HepG2 (cell line): ENCODE results near the gene TMEM255B. TPM values are rescaled to one million over a fixed set of nuclear protein-coding genes. Genes with fewer than 3 reads are reported as not detected.

Source experiments
- ATAC-seq: fragments of 200-7000 bp; cut with Tn5 transposase; 3 replicates; pipeline ENCODE4 v1.9.1; 2020; ENCODE audit warnings: mild to moderate bottlenecking, moderate library complexity
- BruUV-seq: library from RNA; stranded (reverse); fragments of 400-500 nt; replicated peaks from 2 replicates; lab custom pipeline; 2021; lab: Mats Ljungman, UMichigan
- CTCF ChIA-PET: fragments of 300-600 bp; formaldehyde crosslinking; extraction: SDS; loops from one replicate; lab custom pipeline; 2021; ENCODE audit warnings: low total read pairs, inconsistent platforms, low intra/inter-chr PET ratio; lab: Yijun Ruan, JAX
- POLR2A ChIA-PET: fragments of 350-600 bp; sonication (Branson Sonifier 250); formaldehyde crosslinking; loops from one replicate; lab custom pipeline; 2020; ENCODE audit warnings: antibody characterized with exemption, inconsistent platforms; lab: Yijun Ruan, JAX
- DNase-seq: peaks from one replicate; pipeline ENCODE4 v3.0.0-alpha.2; 2015; ENCODE audit warnings: low spot score
- FAIRE-seq: peaks from 3 replicates; lab custom pipeline; 2011; peaks lifted over from hg19 to GRCh38; lab: Jason Lieb, UNC
- H2AFZ ChIP-seq: one replicate; pipeline ENCODE4 v1.6.1; 2011; ENCODE audit warnings: low read length, inconsistent platforms
- H3K27ac ChIP-seq: fragments of 300-600 bp; 3 replicates; pipeline ENCODE4 v1.8.0; 2011; ENCODE audit warnings: mixed run types, mild to moderate bottlenecking, mixed read lengths, low read length, inconsistent platforms; ENCODE audit not compliant: insufficient read depth; ENCODE audit errors: extremely low read length
- H3K27me3 ChIP-seq, 2 experiments: fragments of 200-600 bp in 1 of 2; 2 replicates in 1 of 2; 3 replicates in 1 of 2; pipeline versions ENCODE4 v1.6.0 to v1.8.0; 2011; ENCODE audit warnings: low read length in 2 of 2, mild to moderate bottlenecking in 2 of 2, moderate library complexity in 2 of 2, inconsistent platforms in 1 of 2; ENCODE audit not compliant: insufficient read depth in 2 of 2, control insufficient read depth in 1 of 2
- H3K36me3 ChIP-seq, 2 experiments: fragments of 200-600 bp in 1 of 2; replicated peaks in 1 of 2; 2 replicates in 1 of 2; 3 replicates in 1 of 2; pipeline versions ENCODE4 v1.5.1 to v1.8.0; 2011; ENCODE audit warnings: low read length in 2 of 2, inconsistent platforms in 1 of 2; ENCODE audit not compliant: insufficient read depth in 2 of 2, control insufficient read depth in 1 of 2
- H3K4me1 ChIP-seq: 2 replicates; pipeline ENCODE4 v1.5.1; 2012; ENCODE audit warnings: low read length, inconsistent platforms; ENCODE audit not compliant: insufficient read depth
- H3K4me2 ChIP-seq: 2 replicates; pipeline ENCODE4 v1.6.0; 2011; ENCODE audit warnings: low read depth, low read length, inconsistent platforms
- H3K4me3 ChIP-seq, 3 experiments: fragments of 200-600 bp in 1 of 3; sonication (generic), shearing (Covaris generic) in 1 of 3; replicated peaks in 1 of 3; 2 replicates each; pipeline ENCODE4 v1.5.1; 2011 to 2016; ENCODE audit warnings: low read length in 3 of 3, inconsistent platforms in 2 of 3, low read depth in 2 of 3, mild to moderate bottlenecking in 2 of 3, control low read depth in 1 of 3, mixed read lengths in 1 of 3; ENCODE audit not compliant: insufficient read depth in 1 of 3
- H3K79me2 ChIP-seq: one replicate; pipeline ENCODE4 v1.6.1; 2011; ENCODE audit warnings: low read length, inconsistent platforms; ENCODE audit not compliant: insufficient read depth
- H3K9ac ChIP-seq: 2 replicates; pipeline ENCODE4 v1.6.0; 2011; ENCODE audit warnings: mild to moderate bottlenecking, low read depth, low read length, inconsistent platforms; ENCODE audit not compliant: insufficient read depth
- H3K9me3 ChIP-seq: 2 replicates; pipeline ENCODE4 v1.5.1; 2012; ENCODE audit warnings: mild to moderate bottlenecking, low read length
- H4K20me1 ChIP-seq: 2 replicates; pipeline ENCODE4 v1.6.0; 2011; ENCODE audit warnings: inconsistent platforms, mild to moderate bottlenecking, low read length, moderate library complexity; ENCODE audit not compliant: insufficient read depth
- HOXA3 ChIP-seq: sonication (generic); formaldehyde crosslinking; IDR thresholded peaks from 2 replicates; pipeline ENCODE4 v1.5.0; 2020; ENCODE audit warnings: missing genetic modification reagents
- MNT ChIP-seq: fragments of 450-650 bp; IDR thresholded peaks from 2 replicates; pipeline ENCODE4 v1.6.1; 2016
- WGBS: methylation state at CpG from one replicate; pipeline ENCODE4 v1.1.6; 2017; ENCODE audit warnings: low lambda C conversion rate; 5-methylcytosine and 5-hydroxymethylcytosine counted together
- in situ Hi-C: cut with HindIII; loops from 2 replicates; pipeline ENCODE4 v1.10.0; 2017; ENCODE audit warnings: low pct_unique_long_range_greater_than_20kb; ENCODE audit not compliant: extremely low pct_ligation_motif_present
- intact Hi-C: fragments of 100-400 bp; cut with micrococcal nuclease; formaldehyde crosslinking; loops from one replicate; pipeline ENCODE4 v1.10.0; 2022; ENCODE audit not compliant: unreplicated experiment
- polyA plus RNA-seq, 8 experiments: library from polyadenylated mRNA; depleted of rRNA in 3 of 8; stranded (reverse) in 7 of 8; unstranded in 1 of 8; fragments of >200 nt; fragmentation: Illumina TruSeq in 4 of 8; extraction: Trizol in 4 of 8; gene quantifications; 2 replicates each; pipeline versions ENCODE4 v1.2.1 to v1.2.3, GENCODE V29; 2011 to 2016; ENCODE audit warnings: low read depth in 4 of 8, missing spikeins in 1 of 8, mixed read lengths in 1 of 8; ENCODE audit not compliant: insufficient read depth in 1 of 8
- total RNA-seq, 5 experiments: library from RNA; depleted of rRNA; stranded (reverse); fragments of >200 nt; fragmentation: Illumina TruSeq; extraction: Trizol; gene quantifications; 2 replicates each; pipeline ENCODE4 v1.2.3, GENCODE V29; 2016; ENCODE audit warnings: low read depth in 1 of 5
- TF ChIP-seq, protein P1 (sequence below): sonication (generic); formaldehyde crosslinking; IDR thresholded peaks from 2 replicates; pipeline ENCODE4 v1.4.0; 2020; ENCODE audit warnings: missing genetic modification reagents

TMEM255B gene
- total and polyA plus RNA-seq, 2 of the 13 experiments (the other 11 are each of a cell fraction or from before 2014, with no cell fraction given): not detected

DNA sequence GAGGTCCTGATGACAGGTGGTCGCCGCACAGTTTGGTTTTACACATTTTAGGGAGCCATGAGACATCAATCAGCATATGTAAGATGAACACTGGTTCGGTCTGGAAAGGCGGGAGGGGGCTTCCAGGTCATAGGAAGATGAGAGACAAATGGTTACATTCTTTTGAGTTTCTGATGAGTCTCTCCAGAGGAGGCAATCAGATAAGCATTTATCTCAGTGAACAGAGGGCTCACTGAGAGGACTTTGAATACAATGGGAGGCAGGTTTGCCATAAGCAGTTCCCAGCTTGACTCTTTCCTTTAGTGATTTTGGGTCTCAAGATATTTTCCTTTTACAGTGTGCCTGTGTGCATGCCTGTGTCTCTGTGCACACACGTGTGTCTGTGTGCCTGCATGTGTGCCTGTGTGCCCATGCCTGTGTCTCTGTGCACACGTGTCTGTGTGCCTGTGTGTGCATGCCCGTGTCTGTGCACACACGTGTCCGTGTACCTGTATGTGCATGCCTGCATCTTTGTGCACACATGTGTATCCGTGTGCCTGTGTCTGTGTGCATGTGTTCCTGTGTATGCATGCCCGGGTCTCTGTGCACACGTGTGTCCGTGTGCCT, 35.5 kb upstream of the TMEM255B start:
- TF ChIP-seq HOXA3 (CRISPR knock-in tag): no peak
- peak; percentile 96 for TF ChIP-seq MNT
- TF ChIP-seq, protein P1, sequence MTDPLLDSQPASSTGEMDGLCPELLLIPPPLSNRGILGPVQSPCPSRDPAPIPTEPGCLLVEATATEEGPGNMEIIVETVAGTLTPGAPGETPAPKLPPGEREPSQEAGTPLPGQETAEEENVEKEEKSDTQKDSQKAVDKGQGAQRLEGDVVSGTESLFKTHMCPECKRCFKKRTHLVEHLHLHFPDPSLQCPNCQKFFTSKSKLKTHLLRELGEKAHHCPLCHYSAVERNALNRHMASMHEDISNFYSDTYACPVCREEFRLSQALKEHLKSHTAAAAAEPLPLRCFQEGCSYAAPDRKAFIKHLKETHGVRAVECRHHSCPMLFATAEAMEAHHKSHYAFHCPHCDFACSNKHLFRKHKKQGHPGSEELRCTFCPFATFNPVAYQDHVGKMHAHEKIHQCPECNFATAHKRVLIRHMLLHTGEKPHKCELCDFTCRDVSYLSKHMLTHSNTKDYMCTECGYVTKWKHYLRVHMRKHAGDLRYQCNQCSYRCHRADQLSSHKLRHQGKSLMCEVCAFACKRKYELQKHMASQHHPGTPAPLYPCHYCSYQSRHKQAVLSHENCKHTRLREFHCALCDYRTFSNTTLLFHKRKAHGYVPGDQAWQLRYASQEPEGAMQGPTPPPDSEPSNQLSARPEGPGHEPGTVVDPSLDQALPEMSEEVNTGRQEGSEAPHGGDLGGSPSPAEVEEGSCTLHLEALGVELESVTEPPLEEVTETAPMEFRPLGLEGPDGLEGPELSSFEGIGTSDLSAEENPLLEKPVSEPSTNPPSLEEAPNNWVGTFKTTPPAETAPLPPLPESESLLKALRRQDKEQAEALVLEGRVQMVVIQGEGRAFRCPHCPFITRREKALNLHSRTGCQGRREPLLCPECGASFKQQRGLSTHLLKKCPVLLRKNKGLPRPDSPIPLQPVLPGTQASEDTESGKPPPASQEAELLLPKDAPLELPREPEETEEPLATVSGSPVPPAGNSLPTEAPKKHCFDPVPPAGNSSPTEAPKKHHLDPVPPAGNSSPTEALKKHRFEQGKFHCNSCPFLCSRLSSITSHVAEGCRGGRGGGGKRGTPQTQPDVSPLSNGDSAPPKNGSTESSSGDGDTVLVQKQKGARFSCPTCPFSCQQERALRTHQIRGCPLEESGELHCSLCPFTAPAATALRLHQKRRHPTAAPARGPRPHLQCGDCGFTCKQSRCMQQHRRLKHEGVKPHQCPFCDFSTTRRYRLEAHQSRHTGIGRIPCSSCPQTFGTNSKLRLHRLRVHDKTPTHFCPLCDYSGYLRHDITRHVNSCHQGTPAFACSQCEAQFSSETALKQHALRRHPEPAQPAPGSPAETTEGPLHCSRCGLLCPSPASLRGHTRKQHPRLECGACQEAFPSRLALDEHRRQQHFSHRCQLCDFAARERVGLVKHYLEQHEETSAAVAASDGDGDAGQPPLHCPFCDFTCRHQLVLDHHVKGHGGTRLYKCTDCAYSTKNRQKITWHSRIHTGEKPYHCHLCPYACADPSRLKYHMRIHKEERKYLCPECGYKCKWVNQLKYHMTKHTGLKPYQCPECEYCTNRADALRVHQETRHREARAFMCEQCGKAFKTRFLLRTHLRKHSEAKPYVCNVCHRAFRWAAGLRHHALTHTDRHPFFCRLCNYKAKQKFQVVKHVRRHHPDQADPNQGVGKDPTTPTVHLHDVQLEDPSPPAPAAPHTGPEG (CRISPR knock-in tag): no peak
- intact Hi-C loops: no loop called here
- BruUV-seq: no TSS peak
- Histone ChIP-seq H3K27me3 (peaks cover 1 to 17% of the 10 kb centered on the region in 2 experiments; a peak in 2 of 5 replicates), H4K20me1 (no peaks in the 10 kb centered on the region), H2AFZ (no peak overlapping the region), H3K79me2 (no peaks in the 10 kb centered on the region), H3K36me3 (no peaks in the 10 kb centered on the region), H3K4me1 (peaks cover 10% of the 10 kb centered on the region), H3K9me3 (no peaks in the 10 kb centered on the region), H3K9ac (no peak overlapping the region), H3K4me3 (no peak overlapping the region), H3K27ac (no peak overlapping the region), H3K4me2 (no peak overlapping the region)
- in situ Hi-C loops: no loop called here
- DNase-seq: no peak
- no peak for ATAC-seq
- ChIA-PET CTCF (no interaction called here), POLR2A (no interaction called here)
- 22% methylated on average over 5 of the region's 13 CpGs for WGBS
- FAIRE-seq: no peak
